ENCODE data around the gene DNAH14. TPM values are rescaled to one million over a fixed set of nuclear protein-coding genes. Genes with fewer than 3 reads are reported as not detected.

DNAH14 gene
- total and polyA plus RNA-seq, 2 of the 13 experiments (the other 11 are each of a cell fraction or from before 2014, with no cell fraction given), result 4.5 to 27.5 TPM

DNA sequence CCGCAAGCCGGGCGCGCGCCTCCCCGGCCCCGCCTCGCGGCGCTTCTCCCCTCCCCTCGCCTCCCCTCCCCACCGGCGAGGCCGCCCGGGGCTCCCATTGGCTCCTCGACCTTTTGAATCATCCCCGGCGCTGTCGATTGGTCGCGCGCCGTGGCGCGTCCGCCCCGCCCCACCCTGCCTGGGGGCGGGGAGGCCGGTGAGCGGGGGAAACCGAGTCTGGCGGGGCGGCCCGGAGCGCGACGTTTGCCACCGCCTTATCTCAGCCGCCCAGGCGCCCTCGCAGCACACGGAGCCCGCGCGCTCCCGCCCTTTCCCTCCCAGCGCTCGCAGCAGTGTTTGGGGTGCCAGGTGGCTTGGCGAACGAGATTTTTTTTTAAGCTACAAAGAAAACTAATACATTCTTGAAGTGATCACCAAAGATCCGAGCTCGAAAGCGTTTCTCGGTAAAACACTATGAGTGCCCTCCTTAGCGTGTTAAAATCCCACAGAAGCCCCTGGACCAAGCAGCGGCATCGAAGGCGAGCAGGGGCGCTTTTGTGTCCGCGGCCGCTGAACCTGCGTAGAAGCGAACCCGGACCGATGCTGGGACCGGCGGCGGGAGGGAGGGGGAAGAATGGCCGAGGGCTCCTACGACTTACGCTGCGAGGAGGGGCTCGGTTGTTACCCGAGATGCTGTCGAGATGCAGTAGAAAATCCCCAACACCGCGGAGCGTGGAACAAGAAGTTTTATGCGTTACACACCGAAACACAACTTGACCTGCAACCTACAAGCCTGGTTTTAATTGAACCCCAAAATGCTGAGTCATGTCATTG, 498.8 kb downstream of the DNAH14 start (continued):
- TF ChIP-seq ZNF580 (CRISPR knock-in tag; IDR thresholded peaks at IDR 0.05; ENCODE audit: borderline replicate concordance, low read depth) (0 out of 2 replicates have a peak, but pooled peaks have one; percentile 25), CBFB (CRISPR knock-in tag; IDR thresholded peaks at IDR 0.05) (no peak), HNF4G (IDR thresholded peaks at IDR 0.05; ENCODE audit: borderline replicate concordance, low read depth, low read length) (no peak), HNF4G (CRISPR knock-in tag; IDR thresholded peaks at IDR 0.05; ENCODE audit: borderline replicate concordance, low read depth) (no peak), ZNF160 (CRISPR knock-in tag; IDR thresholded peaks at IDR 0.05) (peak; percentile 25; the same call in 1 of the 2 replicates), ZSCAN25 (CRISPR knock-in tag; IDR thresholded peaks at IDR 0.05) (no peak), ZFP41 (CRISPR knock-in tag; IDR thresholded peaks at IDR 0.05; ENCODE audit: borderline replicate concordance) (no peak), NFIC (IDR thresholded peaks at IDR 0.05; ENCODE audit: low read length) (no peak), ZBTB1 (CRISPR knock-in tag; IDR thresholded peaks at IDR 0.05; ENCODE audit: borderline replicate concordance) (no peak), KLF12 (CRISPR knock-in tag; IDR thresholded peaks at IDR 0.05; ENCODE audit: borderline replicate concordance) (0 out of 2 replicates have a peak, but pooled peaks have one; percentile 10), ZNF513 (CRISPR knock-in tag; conservative IDR thresholded peaks at IDR 0.05) (no peak), HINFP (CRISPR knock-in tag; IDR thresholded peaks at IDR 0.05; ENCODE audit: low read depth) (no peak), ONECUT2 (CRISPR knock-in tag; IDR thresholded peaks at IDR 0.05) (no peak)
- TF ChIP-seq, protein P1, sequence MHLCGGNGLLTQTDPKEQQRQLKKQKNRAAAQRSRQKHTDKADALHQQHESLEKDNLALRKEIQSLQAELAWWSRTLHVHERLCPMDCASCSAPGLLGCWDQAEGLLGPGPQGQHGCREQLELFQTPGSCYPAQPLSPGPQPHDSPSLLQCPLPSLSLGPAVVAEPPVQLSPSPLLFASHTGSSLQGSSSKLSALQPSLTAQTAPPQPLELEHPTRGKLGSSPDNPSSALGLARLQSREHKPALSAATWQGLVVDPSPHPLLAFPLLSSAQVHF (CRISPR knock-in tag; IDR thresholded peaks at IDR 0.05), result no peak
- TF ChIP-seq, protein P2, sequence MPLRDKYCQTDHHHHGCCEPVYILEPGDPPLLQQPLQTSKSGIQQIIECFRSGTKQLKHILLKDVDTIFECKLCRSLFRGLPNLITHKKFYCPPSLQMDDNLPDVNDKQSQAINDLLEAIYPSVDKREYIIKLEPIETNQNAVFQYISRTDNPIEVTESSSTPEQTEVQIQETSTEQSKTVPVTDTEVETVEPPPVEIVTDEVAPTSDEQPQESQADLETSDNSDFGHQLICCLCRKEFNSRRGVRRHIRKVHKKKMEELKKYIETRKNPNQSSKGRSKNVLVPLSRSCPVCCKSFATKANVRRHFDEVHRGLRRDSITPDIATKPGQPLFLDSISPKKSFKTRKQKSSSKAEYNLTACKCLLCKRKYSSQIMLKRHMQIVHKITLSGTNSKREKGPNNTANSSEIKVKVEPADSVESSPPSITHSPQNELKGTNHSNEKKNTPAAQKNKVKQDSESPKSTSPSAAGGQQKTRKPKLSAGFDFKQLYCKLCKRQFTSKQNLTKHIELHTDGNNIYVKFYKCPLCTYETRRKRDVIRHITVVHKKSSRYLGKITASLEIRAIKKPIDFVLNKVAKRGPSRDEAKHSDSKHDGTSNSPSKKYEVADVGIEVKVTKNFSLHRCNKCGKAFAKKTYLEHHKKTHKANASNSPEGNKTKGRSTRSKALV (CRISPR knock-in tag; IDR thresholded peaks at IDR 0.05), result no peak
- TF ChIP-seq, protein P3, sequence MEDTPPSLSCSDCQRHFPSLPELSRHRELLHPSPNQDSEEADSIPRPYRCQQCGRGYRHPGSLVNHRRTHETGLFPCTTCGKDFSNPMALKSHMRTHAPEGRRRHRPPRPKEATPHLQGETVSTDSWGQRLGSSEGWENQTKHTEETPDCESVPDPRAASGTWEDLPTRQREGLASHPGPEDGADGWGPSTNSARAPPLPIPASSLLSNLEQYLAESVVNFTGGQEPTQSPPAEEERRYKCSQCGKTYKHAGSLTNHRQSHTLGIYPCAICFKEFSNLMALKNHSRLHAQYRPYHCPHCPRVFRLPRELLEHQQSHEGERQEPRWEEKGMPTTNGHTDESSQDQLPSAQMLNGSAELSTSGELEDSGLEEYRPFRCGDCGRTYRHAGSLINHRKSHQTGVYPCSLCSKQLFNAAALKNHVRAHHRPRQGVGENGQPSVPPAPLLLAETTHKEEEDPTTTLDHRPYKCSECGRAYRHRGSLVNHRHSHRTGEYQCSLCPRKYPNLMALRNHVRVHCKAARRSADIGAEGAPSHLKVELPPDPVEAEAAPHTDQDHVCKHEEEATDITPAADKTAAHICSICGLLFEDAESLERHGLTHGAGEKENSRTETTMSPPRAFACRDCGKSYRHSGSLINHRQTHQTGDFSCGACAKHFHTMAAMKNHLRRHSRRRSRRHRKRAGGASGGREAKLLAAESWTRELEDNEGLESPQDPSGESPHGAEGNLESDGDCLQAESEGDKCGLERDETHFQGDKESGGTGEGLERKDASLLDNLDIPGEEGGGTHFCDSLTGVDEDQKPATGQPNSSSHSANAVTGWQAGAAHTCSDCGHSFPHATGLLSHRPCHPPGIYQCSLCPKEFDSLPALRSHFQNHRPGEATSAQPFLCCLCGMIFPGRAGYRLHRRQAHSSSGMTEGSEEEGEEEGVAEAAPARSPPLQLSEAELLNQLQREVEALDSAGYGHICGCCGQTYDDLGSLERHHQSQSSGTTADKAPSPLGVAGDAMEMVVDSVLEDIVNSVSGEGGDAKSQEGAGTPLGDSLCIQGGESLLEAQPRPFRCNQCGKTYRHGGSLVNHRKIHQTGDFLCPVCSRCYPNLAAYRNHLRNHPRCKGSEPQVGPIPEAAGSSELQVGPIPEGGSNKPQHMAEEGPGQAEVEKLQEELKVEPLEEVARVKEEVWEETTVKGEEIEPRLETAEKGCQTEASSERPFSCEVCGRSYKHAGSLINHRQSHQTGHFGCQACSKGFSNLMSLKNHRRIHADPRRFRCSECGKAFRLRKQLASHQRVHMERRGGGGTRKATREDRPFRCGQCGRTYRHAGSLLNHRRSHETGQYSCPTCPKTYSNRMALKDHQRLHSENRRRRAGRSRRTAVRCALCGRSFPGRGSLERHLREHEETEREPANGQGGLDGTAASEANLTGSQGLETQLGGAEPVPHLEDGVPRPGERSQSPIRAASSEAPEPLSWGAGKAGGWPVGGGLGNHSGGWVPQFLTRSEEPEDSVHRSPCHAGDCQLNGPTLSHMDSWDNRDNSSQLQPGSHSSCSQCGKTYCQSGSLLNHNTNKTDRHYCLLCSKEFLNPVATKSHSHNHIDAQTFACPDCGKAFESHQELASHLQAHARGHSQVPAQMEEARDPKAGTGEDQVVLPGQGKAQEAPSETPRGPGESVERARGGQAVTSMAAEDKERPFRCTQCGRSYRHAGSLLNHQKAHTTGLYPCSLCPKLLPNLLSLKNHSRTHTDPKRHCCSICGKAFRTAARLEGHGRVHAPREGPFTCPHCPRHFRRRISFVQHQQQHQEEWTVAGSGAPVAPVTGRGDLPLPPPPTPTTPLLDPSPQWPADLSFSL (CRISPR knock-in tag; IDR thresholded peaks at IDR 0.05), result peak; percentile 54; the same call in 1 of the 2 replicates
